Immature natural killer cell (primary cell): Measurements from ENCODE around the gene VSX2. TPM values are rescaled to one million over a fixed set of nuclear protein-coding genes. Genes with fewer than 3 reads are reported as not detected.

ENCODE experiments used
- DNase-seq, 3 donors: peaks; one replicate each; pipeline ENCODE4 v3.0.0; 2022; ENCODE audit warnings: mixed read lengths in 1 of 3
- H3K27ac Mint-ChIP-seq, 6 donors: one replicate each; pipeline ENCODE4 v1.8.0; 2020; ENCODE audit warnings: mixed read lengths in 6 of 6, mild to moderate bottlenecking in 5 of 6, inconsistent platforms in 4 of 6, moderate library complexity in 3 of 6
- H3K27me3 Mint-ChIP-seq, 3 donors: one replicate each; pipeline ENCODE4 v1.8.0; 2020 to 2021; ENCODE audit warnings: low read depth in 3 of 3, mild to moderate bottlenecking in 3 of 3, mixed read lengths in 3 of 3, moderate library complexity in 3 of 3, inconsistent platforms in 1 of 3
- H3K36me3 Mint-ChIP-seq, 3 donors: one replicate each; pipeline ENCODE4 v1.8.0; 2020; ENCODE audit warnings: mixed read lengths in 3 of 3, inconsistent platforms in 2 of 3, mild to moderate bottlenecking in 2 of 3
- H3K4me1 Mint-ChIP-seq, 2 donors: one replicate each; pipeline ENCODE4 v1.8.0; 2020; ENCODE audit warnings: inconsistent platforms in 2 of 2, mild to moderate bottlenecking in 2 of 2, mixed read lengths in 2 of 2, moderate library complexity in 1 of 2
- H3K4me3 Mint-ChIP-seq, 5 donors: one replicate each; pipeline ENCODE4 v1.8.0; 2020; ENCODE audit warnings: mild to moderate bottlenecking in 5 of 5, mixed read lengths in 5 of 5, inconsistent platforms in 3 of 5, moderate library complexity in 3 of 5
- H3K9me3 Mint-ChIP-seq, 6 donors: one replicate each; pipeline ENCODE4 v1.8.0; 2020; ENCODE audit warnings: mild to moderate bottlenecking in 6 of 6, mixed read lengths in 6 of 6, inconsistent platforms in 4 of 6, moderate library complexity in 3 of 6
- polyA plus RNA-seq, 3 donors: library from polyadenylated mRNA; unstranded; fragments of 300-500 nt; fragmentation: Illumina TruSeq; gene quantifications; one replicate each; pipeline ENCODE4 v1.2.3, GENCODE V29; 2021

The VSX2 gene
- polyA plus RNA-seq, 3 donors from 2014 or later, result not detected

- Mint-ChIP-seq H3K27ac (no peak overlapping the region), H3K4me3 (no peak overlapping the region)
These were observed 69.4 kb downstream of the VSX2 start for GRCh38 chr14:74308695-74309094.

GRCh38 chr14:74309125-74310022 is 70.1 kb downstream of the VSX2 start:
- no peaks in the 10 kb centered on the region for H3K36me3 Mint-ChIP-seq
- H3K9me3 Mint-ChIP-seq, result no peaks in the 10 kb centered on the region
- no peaks in the 10 kb centered on the region for H3K4me1 Mint-ChIP-seq
- DNase-seq, result no peak
- H3K27ac Mint-ChIP-seq, result no peak overlapping the region
- peaks cover 0 to 11% (median 10%) of the 10 kb centered on the region in 3 donors for H3K27me3 Mint-ChIP-seq
- H3K4me3 Mint-ChIP-seq, result no peak overlapping the region

More at GRCh38 chr14:74308695-74309094, 69.4 kb downstream of the VSX2 start:
- peaks cover 0 to 10% (median 10%) of the 10 kb centered on the region in 3 donors for H3K27me3 Mint-ChIP-seq
- H3K36me3 Mint-ChIP-seq, result no peaks in the 10 kb centered on the region
- H3K4me1 Mint-ChIP-seq, result no peaks in the 10 kb centered on the region
- no peaks in the 10 kb centered on the region for H3K9me3 Mint-ChIP-seq
- DNase-seq, result no peak

DNA sequence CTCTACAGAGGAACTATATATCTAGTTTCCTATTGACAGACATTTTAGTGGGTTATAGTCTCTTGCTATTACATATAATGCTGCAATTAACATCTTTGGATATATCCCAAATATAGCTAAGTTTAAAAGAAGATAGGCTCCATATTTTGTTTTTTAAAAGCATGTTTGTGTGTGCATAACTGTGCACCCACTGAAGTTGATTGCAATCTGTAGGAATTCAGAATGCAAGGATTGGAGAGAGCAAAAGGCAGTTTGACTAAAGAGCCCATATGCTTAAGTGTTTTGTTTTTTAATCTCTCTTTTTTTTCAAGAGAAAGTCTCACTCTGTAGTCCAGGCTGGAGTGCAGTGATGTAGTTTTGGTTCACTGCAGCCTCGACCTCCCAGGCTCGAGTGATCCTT is 72.9 kb downstream of the VSX2 start:
- H3K27ac Mint-ChIP-seq, result no peak overlapping the region
- H3K4me1 Mint-ChIP-seq, result no peaks in the 10 kb centered on the region
- no peak overlapping the region for H3K4me3 Mint-ChIP-seq
- H3K36me3 Mint-ChIP-seq, result no peaks in the 10 kb centered on the region
- DNase-seq, result no peak
- peaks cover 0 to 12% (median 9%) of the 10 kb centered on the region in 3 donors for H3K27me3 Mint-ChIP-seq
- H3K9me3 Mint-ChIP-seq, result no peaks in the 10 kb centered on the region

Other genes starting within 250 kb of the VSX2 start
- gene ENTPD5, start 220.2 kb upstream of the VSX2 start, polyA plus RNA-seq, result 1 to 10 TPM; 3.2 to 9.1 (median 3.2) TPM
- 1 to 10 TPM; 1.6 to 4.0 (median 3.4) TPM for gene BBOF1, start 220.1 kb upstream of the VSX2 start, polyA plus RNA-seq
- gene ALDH6A1, start 155.0 kb upstream of the VSX2 start, polyA plus RNA-seq, result 10 to 100 TPM; 15.1 to 29.8 (median 20.3) TPM
- 10 to 100 TPM; 14.0 to 19.8 (median 16.3) TPM for gene LIN52, start 154.5 kb upstream of the VSX2 start, polyA plus RNA-seq
- gene ABCD4, start 63.5 kb downstream of the VSX2 start, polyA plus RNA-seq, result 10 to 100 TPM; 26.3 to 34.6 (median 31.9) TPM
- gene VRTN, start 109.0 kb downstream of the VSX2 start, polyA plus RNA-seq, result not detected
- not detected for gene SYNDIG1L, start 186.8 kb downstream of the VSX2 start, polyA plus RNA-seq